ENCODE results near the gene SCGB3A1. TPM values are rescaled to one million over a fixed set of nuclear protein-coding genes. Genes with fewer than 3 reads are reported as not detected.

Gene SCGB3A1
- total RNA-seq, 1 experiment from 2014 or later, result not detected

DNA sequence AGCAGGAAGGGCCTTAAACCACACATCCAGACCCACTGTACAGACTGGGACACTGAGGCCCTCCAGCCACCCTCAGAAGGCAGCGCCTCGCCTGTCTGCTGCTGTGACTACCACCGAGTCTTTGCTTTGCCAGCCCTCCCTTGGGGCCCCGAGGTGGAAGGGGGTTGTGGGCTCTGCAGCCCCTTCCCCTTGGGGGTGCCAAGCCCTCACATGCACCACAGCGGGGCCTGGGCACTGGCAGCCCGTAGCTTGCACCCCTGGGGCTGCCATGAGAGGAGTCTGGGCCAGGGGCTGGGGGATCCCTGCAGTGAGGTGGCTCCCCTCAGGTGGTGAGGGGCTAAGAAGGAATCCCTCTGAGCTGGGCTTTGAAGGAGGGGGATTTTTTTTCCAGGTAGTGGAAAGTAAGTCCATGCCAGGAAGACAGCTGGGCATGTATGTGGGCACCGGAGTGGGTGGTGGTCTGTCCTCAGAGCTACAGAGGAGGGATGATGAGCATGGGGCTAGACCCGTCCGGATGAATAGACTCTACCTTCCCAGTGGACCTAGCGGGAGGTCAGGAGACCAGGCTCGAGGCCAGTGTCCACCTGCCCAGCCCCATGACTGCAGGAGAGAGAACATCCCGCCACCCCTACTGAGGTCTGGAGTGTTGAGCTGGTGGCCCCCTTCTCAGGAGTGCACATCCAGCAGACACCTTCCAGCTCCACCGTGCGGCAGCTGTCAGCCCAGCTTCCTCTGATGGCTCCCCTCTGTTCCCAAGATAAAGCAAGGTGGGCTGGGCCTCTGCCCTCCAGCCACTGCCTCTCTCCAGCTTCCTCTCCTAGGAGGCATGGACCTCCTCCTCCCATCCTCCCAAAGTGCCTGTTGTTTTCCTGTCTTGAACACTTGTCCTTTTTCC, 42.2 kb upstream of the SCGB3A1 start:
- no peak overlapping the region for H3K27ac ChIP-seq (ENCODE audit: insufficient read length, low read depth, low read length)
- no peaks in the 10 kb centered on the region for H3K79me2 ChIP-seq (ENCODE audit: insufficient read depth, low read length)
- no peak overlapping the region for H2AK5ac ChIP-seq (ENCODE audit: insufficient read length, low read length)
- H3K23ac ChIP-seq (ENCODE audit: insufficient read length, low read depth, low read length), result no peak overlapping the region
- H3K4ac ChIP-seq (ENCODE audit: low read depth, low read length), result no peak overlapping the region
- Mint-ChIP-seq H3K9me3 (0 out of 5 replicates have a peak, but pooled peaks cover 0 to 2% of the 10 kb centered on the region in 2 experiments), H3K27ac (no peak overlapping the region), H3K4me3 (no peak overlapping the region; a peak in 1 of 5 replicates), H3K36me3 (ENCODE audit: insufficient read depth in 1 of 3, low read depth in 3 of 3) (no peaks in the 10 kb centered on the region; a peak in 1 of 7 replicates), H3K27me3 (ENCODE audit: low read depth) (peaks cover 8% of the 10 kb centered on the region), H3K4me1 (peaks cover 5 to 15% of the 10 kb centered on the region in 2 experiments; a peak in 2 of 4 replicates)
- no peaks in the 10 kb centered on the region for H3K27me3 ChIP-seq (ENCODE audit: insufficient read depth, low read length)
- no peak overlapping the region for H4K8ac ChIP-seq (replicated peaks; ENCODE audit: insufficient read length, low read depth, low read length)
- H4K91ac ChIP-seq (ENCODE audit: insufficient read length, low read depth, low read length), result no peak overlapping the region
- no peak overlapping the region for H2AFZ ChIP-seq (ENCODE audit: low read length)
- no peaks in the 10 kb centered on the region for H3K79me1 ChIP-seq (ENCODE audit: insufficient read depth, low read depth, low read length, poor library complexity, severe bottlenecking)
- no peak overlapping the region for H2BK120ac ChIP-seq (ENCODE audit: low read depth, low read length, poor library complexity, severe bottlenecking)
- no CpG with 5 or more reads among the region's 14 CpGs for WGBS (ENCODE audit: extremely low coverage, insufficient read length, low lambda C conversion rate)
- H3K4me2 ChIP-seq (ENCODE audit: insufficient read depth, insufficient read length, low read length), result no peak overlapping the region
- no peak overlapping the region for H3K9ac ChIP-seq (ENCODE audit: extremely low read depth, insufficient read length, low read length)
- no peak overlapping the region for H4K5ac ChIP-seq (ENCODE audit: insufficient read length, low read depth, low read length)
- H2BK12ac ChIP-seq (ENCODE audit: insufficient read length, low read depth, low read length), result no peak overlapping the region
- H3K9me3 ChIP-seq (ENCODE audit: control insufficient read depth, low read depth, low read length), result no peaks in the 10 kb centered on the region
- H2BK15ac ChIP-seq (ENCODE audit: low read depth, low read length), result no peak overlapping the region
- H3K23me2 ChIP-seq (ENCODE audit: insufficient read length, low read depth, low read length, poor library complexity, severe bottlenecking), result no peaks in the 10 kb centered on the region
- H3K14ac ChIP-seq (ENCODE audit: insufficient read depth, low read length), result peak overlapping the region; percentile 14; the same call in 1 of the 2 replicates
- H3K4me1 ChIP-seq (ENCODE audit: insufficient read depth, low read length), result no peaks in the 10 kb centered on the region
- H2BK5ac ChIP-seq (ENCODE audit: insufficient read length, low read length), result no peak overlapping the region
- DNase-seq, result no peak
- H2BK20ac ChIP-seq (ENCODE audit: low read depth, low read length, poor library complexity, severe bottlenecking), result no peak overlapping the region
- no peak overlapping the region for H3K56ac ChIP-seq (ENCODE audit: insufficient read length, low read depth, low read length)
- peaks cover 3% of the 10 kb centered on the region for H4K20me1 ChIP-seq (ENCODE audit: control insufficient read depth, insufficient read depth, insufficient read length)
- TF ChIP-seq, protein P1, sequence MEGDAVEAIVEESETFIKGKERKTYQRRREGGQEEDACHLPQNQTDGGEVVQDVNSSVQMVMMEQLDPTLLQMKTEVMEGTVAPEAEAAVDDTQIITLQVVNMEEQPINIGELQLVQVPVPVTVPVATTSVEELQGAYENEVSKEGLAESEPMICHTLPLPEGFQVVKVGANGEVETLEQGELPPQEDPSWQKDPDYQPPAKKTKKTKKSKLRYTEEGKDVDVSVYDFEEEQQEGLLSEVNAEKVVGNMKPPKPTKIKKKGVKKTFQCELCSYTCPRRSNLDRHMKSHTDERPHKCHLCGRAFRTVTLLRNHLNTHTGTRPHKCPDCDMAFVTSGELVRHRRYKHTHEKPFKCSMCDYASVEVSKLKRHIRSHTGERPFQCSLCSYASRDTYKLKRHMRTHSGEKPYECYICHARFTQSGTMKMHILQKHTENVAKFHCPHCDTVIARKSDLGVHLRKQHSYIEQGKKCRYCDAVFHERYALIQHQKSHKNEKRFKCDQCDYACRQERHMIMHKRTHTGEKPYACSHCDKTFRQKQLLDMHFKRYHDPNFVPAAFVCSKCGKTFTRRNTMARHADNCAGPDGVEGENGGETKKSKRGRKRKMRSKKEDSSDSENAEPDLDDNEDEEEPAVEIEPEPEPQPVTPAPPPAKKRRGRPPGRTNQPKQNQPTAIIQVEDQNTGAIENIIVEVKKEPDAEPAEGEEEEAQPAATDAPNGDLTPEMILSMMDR (conservative IDR thresholded peaks at IDR 0.05), result no peak
- H3K18ac ChIP-seq (ENCODE audit: insufficient read length, low read depth, low read length), result no peak overlapping the region
- no peak overlapping the region for H3T11ph ChIP-seq (ENCODE audit: low read length)
